Measurements from ENCODE around the gene CDK5RAP2.

DNA sequence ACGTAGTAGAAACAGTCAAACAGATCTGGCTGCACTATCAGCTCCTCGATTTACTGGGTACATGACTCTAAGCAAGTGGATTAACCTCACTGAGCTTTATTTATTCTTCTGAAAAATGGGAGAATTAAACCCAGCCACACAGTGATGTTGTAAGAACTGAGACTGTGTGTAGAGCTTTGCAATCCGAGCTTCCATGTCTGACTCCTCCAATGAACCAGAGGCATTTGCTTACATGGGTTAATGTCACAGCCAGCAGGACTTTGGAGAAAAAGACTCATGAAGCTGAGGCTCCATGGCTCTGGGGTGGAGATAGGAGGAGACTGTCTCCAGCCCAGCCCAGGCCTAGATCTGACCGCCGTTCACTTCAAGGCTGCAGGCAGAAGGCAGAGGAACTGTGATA, 201.3 kb downstream of the CDK5RAP2 start:
- TF ChIP-seq CTCF (conservative IDR thresholded peaks at IDR 0.05; ENCODE audit: low read length) (no peak), EZH2phosphoT487 (IDR thresholded peaks at IDR 0.05; ENCODE audit: borderline replicate concordance) (no peak)
